Measurements from ENCODE around the gene AGBL4.

AGBL4 gene

GRCh38 chr1:49728377-49728776 lies 295.4 kb downstream of the AGBL4 start:
- TF ChIP-seq ZFP3 (CRISPR knock-in tag; IDR thresholded peaks at IDR 0.05) (no peak), ZFP30 (CRISPR knock-in tag; IDR thresholded peaks at IDR 0.05) (no peak)
- no peak; the same call in 2 of the 3 replicates for ATAC-seq

GRCh38 chr1:49723662-49724061 lies 300.1 kb downstream of the AGBL4 start:
- ATAC-seq = no peak
- TF ChIP-seq ISL1 (CRISPR knock-in tag; IDR thresholded peaks at IDR 0.05) (no peak), BACH2 (CRISPR knock-in tag; IDR thresholded peaks at IDR 0.05; ENCODE audit: borderline replicate concordance) (no peak), ZFP30 (CRISPR knock-in tag; IDR thresholded peaks at IDR 0.05) (no peak), POU6F1 (CRISPR knock-in tag; IDR thresholded peaks at IDR 0.05; ENCODE audit: borderline replicate concordance, low read depth) (no peak), CSDC2 (CRISPR knock-in tag; IDR thresholded peaks at IDR 0.05) (no peak), TSHZ2 (CRISPR knock-in tag; IDR thresholded peaks at IDR 0.05) (no peak), OSR1 (CRISPR knock-in tag; IDR thresholded peaks at IDR 0.05) (no peak), TCF4 (CRISPR knock-in tag; IDR thresholded peaks at IDR 0.05; ENCODE audit: borderline replicate concordance) (no peak), ESRRG (CRISPR knock-in tag; IDR thresholded peaks at IDR 0.05) (no peak), ZNF8 (CRISPR knock-in tag; IDR thresholded peaks at IDR 0.05) (no peak), PPARA (CRISPR knock-in tag; IDR thresholded peaks at IDR 0.05; ENCODE audit: borderline replicate concordance) (no peak), ZNF565 (CRISPR knock-in tag; conservative IDR thresholded peaks at IDR 0.05; ENCODE audit: low read depth) (no peak), ARNTL (CRISPR knock-in tag; IDR thresholded peaks at IDR 0.05; ENCODE audit: borderline replicate concordance, low read depth) (no peak)
- TF ChIP-seq, protein P1, sequence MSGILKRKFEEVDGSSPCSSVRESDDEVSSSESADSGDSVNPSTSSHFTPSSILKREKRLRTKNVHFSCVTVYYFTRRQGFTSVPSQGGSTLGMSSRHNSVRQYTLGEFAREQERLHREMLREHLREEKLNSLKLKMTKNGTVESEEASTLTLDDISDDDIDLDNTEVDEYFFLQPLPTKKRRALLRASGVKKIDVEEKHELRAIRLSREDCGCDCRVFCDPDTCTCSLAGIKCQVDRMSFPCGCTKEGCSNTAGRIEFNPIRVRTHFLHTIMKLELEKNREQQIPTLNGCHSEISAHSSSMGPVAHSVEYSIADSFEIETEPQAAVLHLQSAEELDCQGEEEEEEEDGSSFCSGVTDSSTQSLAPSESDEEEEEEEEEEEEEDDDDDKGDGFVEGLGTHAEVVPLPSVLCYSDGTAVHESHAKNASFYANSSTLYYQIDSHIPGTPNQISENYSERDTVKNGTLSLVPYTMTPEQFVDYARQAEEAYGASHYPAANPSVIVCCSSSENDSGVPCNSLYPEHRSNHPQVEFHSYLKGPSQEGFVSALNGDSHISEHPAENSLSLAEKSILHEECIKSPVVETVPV (CRISPR knock-in tag; IDR thresholded peaks at IDR 0.05) = no peak
- TF ChIP-seq, protein P2, sequence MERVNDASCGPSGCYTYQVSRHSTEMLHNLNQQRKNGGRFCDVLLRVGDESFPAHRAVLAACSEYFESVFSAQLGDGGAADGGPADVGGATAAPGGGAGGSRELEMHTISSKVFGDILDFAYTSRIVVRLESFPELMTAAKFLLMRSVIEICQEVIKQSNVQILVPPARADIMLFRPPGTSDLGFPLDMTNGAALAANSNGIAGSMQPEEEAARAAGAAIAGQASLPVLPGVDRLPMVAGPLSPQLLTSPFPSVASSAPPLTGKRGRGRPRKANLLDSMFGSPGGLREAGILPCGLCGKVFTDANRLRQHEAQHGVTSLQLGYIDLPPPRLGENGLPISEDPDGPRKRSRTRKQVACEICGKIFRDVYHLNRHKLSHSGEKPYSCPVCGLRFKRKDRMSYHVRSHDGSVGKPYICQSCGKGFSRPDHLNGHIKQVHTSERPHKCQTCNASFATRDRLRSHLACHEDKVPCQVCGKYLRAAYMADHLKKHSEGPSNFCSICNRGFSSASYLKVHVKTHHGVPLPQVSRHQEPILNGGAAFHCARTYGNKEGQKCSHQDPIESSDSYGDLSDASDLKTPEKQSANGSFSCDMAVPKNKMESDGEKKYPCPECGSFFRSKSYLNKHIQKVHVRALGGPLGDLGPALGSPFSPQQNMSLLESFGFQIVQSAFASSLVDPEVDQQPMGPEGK (CRISPR knock-in tag; IDR thresholded peaks at IDR 0.05; ENCODE audit: borderline replicate concordance) = no peak
- TF ChIP-seq, protein P3, sequence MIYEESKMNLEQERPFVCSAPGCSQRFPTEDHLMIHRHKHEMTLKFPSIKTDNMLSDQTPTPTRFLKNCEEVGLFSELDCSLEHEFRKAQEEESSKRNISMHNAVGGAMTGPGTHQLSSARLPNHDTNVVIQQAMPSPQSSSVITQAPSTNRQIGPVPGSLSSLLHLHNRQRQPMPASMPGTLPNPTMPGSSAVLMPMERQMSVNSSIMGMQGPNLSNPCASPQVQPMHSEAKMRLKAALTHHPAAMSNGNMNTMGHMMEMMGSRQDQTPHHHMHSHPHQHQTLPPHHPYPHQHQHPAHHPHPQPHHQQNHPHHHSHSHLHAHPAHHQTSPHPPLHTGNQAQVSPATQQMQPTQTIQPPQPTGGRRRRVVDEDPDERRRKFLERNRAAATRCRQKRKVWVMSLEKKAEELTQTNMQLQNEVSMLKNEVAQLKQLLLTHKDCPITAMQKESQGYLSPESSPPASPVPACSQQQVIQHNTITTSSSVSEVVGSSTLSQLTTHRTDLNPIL (CRISPR knock-in tag; IDR thresholded peaks at IDR 0.05; ENCODE audit: low read depth) = no peak

- peak; percentile 80 for ATAC-seq
- peak; percentile 97 for TF ChIP-seq TSHZ2 (CRISPR knock-in tag; IDR thresholded peaks at IDR 0.05)
- TF ChIP-seq ZNF70 (CRISPR knock-in tag; IDR thresholded peaks at IDR 0.05) = no peak; the same call in 1 of the 2 replicates
- TF ChIP-seq, protein P3 (CRISPR knock-in tag; IDR thresholded peaks at IDR 0.05; ENCODE audit: low read depth) = peak; percentile 97
- TF ChIP-seq CSDC2 (CRISPR knock-in tag; IDR thresholded peaks at IDR 0.05) = 0 out of 2 replicates have a peak, but pooled peaks have one; percentile 54
- TF ChIP-seq ARNTL (CRISPR knock-in tag; IDR thresholded peaks at IDR 0.05; ENCODE audit: borderline replicate concordance, low read depth) = peak; percentile 19; the same call in 1 of the 2 replicates
- 0 out of 2 replicates have a peak, but pooled peaks have one; percentile 55 for TF ChIP-seq ZFP3 (CRISPR knock-in tag; IDR thresholded peaks at IDR 0.05)
- TF ChIP-seq ZFP30 (CRISPR knock-in tag; IDR thresholded peaks at IDR 0.05) = peak; percentile 39; the same call in 1 of the 2 replicates
- no peak for TF ChIP-seq OSR1 (CRISPR knock-in tag; IDR thresholded peaks at IDR 0.05)
- no peak for TF ChIP-seq RARB (CRISPR knock-in tag; IDR thresholded peaks at IDR 0.05)
- peak; percentile 98 for TF ChIP-seq TCF4 (CRISPR knock-in tag; IDR thresholded peaks at IDR 0.05; ENCODE audit: borderline replicate concordance)
- TF ChIP-seq ISL1 (CRISPR knock-in tag; IDR thresholded peaks at IDR 0.05) = peak; percentile 95
- TF ChIP-seq ESRRG (CRISPR knock-in tag; IDR thresholded peaks at IDR 0.05) = no peak; the same call in 1 of the 2 replicates
- TF ChIP-seq, protein P1 (CRISPR knock-in tag; IDR thresholded peaks at IDR 0.05) = peak; percentile 79; the same call in 1 of the 2 replicates
- TF ChIP-seq PPARA (CRISPR knock-in tag; IDR thresholded peaks at IDR 0.05; ENCODE audit: borderline replicate concordance) = peak; percentile 40; the same call in 1 of the 2 replicates
- TF ChIP-seq SNAI2 (CRISPR knock-in tag; IDR thresholded peaks at IDR 0.05) = peak; percentile 79; the same call in 1 of the 2 replicates
Observed at GRCh38 chr1:49694251-49694827, 329.4 kb downstream of the AGBL4 start.
